HG03066 (cell line): ENCODE measurements around the gene EML3.
"Not testable (repeated sequence)": the region's sequence is repeated elsewhere in the genome, so short reads cannot be mapped to it uniquely, and the experiment has no call there.

Experiments used
- ATAC-seq: cut with Tn5 transposase; IDR thresholded peaks from one replicate; pipeline ENCODE4 v1.9.1; 2021; ENCODE audit warnings: low read depth; ENCODE audit not compliant: unreplicated experiment

The EML3 gene, protein sequence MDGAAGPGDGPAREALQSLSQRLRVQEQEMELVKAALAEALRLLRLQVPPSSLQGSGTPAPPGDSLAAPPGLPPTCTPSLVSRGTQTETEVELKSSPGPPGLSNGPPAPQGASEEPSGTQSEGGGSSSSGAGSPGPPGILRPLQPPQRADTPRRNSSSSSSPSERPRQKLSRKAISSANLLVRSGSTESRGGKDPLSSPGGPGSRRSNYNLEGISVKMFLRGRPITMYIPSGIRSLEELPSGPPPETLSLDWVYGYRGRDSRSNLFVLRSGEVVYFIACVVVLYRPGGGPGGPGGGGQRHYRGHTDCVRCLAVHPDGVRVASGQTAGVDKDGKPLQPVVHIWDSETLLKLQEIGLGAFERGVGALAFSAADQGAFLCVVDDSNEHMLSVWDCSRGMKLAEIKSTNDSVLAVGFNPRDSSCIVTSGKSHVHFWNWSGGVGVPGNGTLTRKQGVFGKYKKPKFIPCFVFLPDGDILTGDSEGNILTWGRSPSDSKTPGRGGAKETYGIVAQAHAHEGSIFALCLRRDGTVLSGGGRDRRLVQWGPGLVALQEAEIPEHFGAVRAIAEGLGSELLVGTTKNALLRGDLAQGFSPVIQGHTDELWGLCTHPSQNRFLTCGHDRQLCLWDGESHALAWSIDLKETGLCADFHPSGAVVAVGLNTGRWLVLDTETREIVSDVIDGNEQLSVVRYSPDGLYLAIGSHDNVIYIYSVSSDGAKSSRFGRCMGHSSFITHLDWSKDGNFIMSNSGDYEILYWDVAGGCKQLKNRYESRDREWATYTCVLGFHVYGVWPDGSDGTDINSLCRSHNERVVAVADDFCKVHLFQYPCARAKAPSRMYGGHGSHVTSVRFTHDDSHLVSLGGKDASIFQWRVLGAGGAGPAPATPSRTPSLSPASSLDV

DNA sequence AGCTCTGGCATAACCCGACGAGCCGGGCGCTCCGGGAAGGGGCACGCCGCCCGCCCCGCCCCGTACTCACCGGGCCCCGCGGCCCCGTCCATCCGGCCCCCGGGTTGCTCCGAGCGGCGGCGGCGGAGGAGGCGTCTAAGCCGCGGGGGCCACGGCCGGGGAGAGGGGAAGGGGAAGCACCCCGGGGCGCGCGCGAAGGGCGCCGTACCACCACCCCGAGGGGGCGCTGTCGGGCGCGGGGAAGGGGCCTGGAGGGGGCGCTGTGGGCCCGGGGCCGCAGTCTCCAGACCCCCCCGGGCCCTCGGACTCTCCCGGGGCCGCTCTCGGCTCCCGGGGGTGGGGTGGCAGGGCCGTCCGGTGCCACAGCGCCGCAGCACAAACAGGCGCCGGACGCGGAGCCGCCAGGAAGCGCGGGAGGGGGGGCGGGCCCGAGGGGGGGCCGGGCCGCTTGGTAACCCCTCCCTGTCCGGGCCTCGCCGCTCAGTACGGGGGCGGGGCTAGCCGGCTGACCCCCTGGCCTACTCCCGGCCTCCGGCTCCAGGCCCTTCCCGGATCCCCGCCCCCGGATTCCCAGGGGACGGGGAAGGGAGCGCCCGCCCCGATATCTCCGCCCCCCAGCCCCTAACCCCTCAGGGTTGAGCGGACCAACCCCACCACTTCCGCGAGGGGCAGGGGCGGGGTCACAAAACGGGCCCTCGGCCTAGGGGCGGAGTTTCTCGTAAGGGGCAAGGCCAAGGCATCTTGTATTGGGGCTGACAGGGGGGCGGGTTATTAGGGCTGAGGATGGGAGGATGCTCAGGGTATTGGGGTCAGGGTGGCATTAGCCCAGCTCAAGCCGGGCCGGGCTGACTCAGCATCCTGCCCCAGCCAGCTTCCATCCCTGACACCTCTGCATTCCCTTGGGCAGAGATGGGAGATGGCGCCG is at the start of gene EML3, which contains the start of gene ROM1:
Gene EML3, minus strand, starts transcription at position 410 of the 925 bp plus-strand sequence. Its CDS starts 318 bp downstream, at position 92.
Gene ROM1, plus strand, starts transcription at position 892 of the 925 bp plus-strand sequence. Its CDS starts 25 bp downstream, at position 917.
- peak; percentile 68 for ATAC-seq

DNA sequence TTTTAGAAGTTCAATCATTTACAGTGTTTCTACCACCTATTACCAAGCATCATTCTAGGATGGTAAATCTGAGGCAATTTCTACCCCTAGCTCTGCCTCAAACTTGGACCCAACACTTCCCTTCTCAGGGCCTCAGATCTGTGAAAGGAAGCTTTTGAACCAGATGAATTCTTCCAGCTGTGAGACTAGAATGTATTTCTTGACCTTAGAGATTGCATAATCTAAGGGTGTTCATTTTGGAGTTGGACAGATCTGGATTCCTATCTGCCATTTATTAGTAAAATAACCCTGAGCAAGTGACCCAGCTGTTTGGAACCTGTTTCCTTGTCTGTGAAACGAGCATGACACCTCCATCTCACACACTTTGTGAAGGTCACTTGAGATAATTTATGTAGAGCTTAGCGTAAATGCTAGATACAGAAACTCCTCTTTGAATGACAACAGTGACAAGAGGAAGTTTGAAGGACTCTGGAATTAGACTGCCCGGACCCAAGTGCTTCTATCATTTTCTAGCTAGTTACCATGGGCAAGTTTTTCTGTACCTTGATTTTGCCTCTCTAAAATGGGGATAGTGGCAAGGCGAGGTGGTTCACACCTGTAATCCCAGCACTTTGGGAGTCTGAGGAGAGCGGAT is 44.3 kb upstream of the EML3 start:
- no peak for ATAC-seq

DNA sequence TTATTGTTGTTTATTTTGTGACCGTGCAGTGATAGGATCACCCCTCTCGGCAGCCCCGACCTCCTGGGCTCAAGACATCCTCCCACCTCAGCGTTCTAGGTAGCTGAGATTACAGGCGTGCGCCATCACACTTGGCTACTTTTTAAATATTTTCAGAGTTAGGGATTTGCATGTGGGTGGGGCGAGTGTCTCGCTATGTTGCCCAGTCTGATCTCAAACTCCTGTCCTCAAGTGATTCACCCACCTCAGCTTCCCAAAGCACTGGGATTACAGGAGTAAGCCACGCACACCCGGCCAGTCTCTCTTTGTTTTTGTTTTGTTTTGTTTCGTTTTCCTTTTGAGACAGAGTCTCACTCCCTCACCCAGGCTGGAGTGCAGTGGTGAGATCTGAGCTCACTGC is 41.7 kb upstream of the EML3 start:
- ATAC-seq = no peak

DNA sequence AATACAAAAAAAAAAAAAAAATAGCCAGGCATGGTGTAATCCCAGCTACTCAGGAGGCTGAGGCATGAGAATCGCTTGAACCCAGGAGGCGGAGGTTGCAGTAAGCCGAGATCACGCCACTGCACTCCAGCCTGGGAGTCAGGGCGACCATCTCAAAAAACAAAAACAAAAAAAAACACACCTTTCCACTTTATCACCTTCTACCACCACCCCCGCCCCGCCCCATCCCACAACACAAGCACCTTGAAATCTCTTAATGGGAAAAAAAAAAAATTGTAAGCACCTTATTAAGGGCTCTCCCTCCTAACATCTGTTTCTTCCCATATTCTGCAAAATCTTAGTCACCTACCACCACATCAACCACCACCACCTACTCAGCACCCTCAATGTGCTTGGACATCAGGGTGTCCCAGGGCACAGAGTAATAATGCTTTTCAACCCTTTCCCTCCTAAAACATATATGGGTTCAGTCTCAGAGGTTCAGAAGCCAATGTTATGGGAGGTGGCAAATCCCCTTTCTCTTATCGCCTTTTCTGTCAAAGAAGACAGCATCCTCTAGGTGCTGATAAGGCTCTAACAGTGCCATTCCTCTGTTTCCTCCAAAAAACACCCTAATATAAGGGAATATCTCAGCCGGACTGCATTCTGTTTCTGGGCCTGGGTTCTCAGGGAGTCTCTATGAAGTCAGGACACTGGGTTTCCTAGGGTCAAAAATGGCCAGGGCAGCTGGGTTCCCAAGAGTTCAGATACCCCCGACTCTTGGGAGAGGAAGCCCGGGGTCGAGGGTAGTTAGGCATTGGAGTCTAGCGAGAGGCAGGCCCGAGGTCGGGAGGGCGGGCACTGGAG is 39.8 kb upstream of the EML3 start:
- no peak for ATAC-seq

DNA sequence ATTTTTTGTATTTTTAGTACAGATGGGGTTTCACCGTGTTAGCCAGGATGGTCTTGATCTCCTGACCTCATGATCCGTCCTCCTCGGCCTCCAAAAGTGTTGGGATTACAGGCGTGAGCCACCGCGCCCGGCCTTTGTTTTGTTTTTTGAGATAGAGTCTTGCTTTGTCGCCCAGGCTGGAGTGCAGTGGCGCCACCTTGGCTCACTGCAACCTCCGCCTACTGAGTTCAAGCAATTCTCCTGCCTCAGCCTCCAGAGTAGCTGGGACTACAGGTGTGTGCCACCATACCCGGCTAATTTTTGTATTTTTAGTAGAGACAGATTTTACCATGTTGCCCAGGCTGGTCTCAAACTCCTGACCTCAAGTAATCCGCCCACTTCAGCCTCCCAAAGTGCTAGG is 37.7 kb upstream of the EML3 start:
- not testable (repeated sequence) for ATAC-seq

DNA sequence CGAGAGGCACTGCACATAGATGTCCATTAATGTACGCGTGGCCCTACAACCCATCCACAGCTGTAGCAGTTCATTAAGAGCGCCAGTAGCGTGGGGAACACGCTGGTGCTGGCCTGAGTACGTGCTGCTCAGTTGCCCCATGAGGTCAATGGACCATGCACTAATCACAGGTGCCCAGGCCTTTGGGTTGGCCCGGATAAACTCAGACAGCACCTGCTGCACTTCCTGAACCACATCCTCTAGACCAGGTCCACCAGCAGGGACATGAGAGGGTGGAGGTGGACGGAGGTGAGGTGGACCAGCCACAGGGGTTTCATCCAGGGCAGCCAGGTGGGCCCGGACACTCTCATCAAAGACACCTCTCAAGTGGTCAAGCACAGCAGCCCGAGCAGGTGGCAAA is 36.9 kb upstream of the EML3 start:
- no peak for ATAC-seq

DNA sequence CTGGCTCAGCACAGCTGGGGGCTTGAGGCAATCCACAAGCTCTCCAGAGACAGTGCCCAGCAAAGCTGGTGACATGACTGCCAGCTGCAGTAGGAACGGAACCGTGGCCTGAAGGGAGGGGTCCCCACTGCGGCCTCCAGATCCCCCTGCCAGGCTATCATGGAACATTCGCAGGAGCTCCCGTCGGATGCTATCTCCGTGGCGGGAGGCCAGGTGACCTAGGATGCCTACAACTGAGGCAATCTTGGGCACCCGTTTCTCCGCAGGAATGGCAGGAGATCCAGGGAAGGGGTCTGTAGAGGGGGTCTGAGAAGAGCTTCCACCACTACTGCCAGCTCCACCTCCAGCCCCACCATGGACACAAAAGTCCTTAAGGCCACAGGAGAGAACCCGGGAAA is 36.4 kb upstream of the EML3 start:
- no peak for ATAC-seq

DNA sequence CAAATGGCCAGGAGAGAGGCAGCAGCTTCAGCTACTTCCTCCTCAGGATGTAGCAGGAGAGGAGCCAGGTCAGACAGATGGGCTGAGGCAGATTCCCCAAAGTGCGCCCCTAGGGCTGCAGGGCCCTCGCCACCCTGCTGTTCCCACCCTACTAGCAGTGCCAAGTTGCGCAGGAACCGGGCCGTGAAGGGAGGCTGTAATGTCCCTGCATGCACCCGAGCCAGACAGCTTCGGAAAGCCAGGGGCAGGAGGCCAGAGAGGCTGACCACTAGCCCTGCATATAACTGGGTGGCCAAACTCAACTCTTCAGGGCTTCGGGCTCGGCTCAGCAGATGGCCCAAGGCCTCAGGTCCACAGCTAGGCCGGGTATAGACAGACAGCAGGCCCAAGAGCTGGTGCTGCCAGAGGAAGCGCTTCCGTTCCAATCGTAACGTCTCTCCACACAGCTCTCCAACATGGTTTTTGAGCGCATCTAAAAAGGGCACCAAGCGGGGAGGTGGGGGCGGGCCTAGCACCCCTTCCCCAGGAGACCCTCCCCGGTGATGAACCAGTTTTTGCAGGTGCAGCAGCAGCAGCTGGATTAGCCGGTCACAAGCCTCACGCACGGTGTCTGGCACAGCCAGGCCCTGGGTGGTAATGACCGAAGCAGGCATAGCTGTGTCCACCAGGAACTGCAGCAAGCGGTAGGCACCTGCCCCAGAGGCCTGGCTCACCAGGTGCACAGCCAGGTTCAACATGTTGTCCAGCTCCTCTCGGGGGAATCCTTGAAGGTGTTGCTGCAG is 35.8 kb upstream of the EML3 start:
- no peak for ATAC-seq

DNA sequence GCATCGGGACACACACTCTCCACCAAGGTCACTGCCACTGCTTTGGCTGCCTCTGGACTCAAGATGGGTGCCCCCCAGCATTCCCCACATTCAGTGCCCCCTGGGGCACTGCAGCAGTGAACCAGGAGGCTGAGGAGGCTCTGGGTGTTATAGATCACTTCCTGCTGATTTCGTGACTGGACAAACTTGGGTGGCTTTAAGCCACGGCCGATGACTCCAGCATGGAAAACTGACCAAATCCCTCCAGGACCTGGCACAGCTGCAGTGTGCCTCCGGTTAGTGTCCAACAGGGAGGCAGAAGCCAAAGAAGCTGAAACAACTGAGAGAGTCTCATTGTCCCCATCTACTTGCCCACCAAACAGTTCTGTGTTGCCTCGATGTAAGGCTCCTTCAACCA is 35.0 kb upstream of the EML3 start:
- ATAC-seq = no peak

DNA sequence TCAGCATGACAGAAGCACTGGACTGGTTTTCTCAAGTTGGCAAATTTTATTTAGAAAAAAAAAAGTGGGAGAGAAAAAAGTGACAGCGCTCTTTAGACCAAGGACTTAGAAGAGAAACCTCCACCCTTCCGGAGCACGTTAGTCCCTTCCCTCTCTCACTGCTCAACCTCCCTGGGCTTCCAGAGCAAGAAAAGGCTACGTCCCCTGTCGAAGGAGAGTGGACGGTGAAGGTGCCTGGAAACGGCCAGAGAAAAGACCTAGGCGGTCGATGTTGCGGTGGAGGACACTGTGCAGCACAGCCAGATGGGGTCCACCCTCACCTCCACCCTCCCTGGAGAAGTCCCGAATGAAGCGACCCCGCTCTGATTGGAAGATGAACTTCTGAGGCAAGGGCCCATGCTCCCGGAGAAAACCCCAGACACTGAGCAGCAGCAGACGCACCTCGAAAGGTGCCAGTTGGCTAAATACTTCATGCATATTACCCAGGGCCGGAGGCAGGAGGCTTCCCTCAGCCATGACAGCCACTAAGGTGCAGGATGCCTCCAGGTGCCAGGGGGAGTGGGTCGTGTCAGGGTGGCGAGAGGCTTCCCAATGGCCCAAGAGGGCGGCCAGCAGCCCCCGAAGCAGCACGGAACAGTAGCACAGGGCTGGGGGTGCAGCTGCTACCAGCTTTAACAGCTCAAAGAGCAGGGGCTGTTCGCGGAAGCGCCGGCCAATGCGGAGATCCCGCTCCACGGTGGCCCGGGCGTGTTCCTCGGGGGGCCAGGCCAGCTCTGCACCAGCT is 34.4 kb upstream of the EML3 start:
- ATAC-seq = no peak

DNA sequence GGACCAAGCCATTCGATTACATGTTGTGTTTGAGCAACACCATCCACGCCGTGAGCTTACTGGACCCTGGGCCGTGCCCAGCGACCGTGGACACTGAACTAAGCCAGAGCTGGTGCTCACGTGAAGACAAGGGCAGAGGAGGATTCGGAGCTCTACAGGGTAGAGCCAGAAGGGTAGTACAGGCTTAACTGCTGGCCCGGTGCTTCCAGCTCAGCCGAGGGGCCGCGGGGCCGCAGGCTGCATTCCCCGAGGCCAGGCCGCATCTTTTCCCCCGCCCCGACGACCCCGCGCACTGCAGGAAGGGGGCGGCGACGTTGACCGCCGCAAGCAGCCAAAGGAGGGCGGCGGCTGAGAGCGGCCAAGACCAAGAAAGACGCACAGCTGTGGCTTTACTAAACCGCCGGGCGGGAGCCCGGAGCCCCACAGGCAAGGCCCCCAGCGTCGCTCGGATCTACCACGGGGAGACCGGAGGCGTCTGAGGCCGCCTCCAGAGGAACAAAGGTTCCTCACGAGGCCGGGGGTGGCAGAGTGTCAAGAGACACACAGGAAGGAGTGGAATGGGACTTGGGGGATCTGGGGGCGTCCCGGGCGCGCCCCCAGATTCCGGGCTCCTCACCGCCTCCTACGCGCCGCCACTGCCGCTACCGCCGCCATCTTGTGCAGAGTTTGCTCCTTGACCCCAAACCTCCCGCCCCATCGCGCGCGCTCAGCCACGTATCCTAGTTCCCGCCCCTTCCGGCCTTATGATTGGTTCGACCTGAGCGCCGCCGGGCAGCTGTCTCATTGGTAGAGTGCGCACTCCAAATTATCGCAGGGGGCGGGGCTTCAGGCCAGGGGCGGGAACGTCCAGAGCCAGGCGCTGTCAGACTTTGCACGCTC is 33.6 kb upstream of the EML3 start, which contains the start of gene GANAB:
Gene GANAB, minus strand, starts transcription at position 668 of the 879 bp plus-strand sequence. Its CDS starts 14 bp downstream, at position 654.
- ATAC-seq = peak; percentile 99

DNA sequence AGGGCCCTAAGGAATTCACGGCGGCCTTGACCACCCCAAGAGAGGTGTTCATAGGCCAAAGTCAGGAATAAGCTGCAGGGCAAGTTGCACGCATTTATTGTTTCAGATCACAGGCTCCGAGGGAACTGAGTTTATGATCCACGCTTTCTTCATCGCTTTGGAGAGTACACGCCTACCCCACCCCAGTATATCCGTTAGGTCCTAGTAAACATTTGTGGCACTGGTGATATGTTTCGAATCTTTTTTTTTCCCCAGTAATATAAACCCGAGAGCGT is 33.0 kb upstream of the EML3 start:
- ATAC-seq = no peak

DNA sequence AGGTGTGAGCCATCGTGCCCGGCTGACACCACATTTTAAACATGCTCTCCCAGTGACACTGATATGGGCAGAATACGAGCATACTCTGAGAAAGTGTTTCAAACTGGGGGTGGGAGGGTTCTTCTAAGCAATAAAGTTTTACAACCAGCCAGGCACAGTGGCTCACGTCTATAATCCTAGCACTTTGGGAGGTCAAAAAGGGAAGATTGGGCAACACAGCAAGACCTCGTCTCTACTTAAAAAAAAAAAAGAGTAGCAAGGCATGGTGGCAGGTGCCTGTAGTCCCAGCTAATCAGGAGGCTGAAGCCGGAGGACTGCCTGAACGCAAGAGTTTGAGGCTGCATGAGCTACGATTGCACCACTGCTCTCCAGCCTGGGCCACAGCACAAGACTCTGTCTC is 31.6 kb upstream of the EML3 start:
- no peak for ATAC-seq

DNA sequence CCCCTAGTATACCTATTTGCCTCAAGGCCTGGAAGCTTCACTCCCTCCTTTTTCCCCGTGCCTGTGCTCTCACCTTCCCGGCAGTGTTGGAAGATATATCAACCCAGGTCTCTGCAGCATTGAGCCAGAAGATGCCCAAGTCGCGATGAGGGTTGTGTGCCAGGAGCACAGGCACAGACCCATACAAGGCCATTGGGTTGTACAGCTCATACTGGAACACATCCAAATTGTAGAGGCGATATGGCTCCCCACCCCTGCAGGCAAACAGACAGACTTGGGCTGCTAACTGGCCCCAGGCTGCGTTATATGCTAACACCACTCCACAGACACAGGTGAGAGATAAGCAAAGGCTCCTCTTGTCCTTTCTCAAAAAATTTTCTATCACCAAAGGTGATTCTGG is 19.9 kb upstream of the EML3 start:
- no peak for ATAC-seq

DNA sequence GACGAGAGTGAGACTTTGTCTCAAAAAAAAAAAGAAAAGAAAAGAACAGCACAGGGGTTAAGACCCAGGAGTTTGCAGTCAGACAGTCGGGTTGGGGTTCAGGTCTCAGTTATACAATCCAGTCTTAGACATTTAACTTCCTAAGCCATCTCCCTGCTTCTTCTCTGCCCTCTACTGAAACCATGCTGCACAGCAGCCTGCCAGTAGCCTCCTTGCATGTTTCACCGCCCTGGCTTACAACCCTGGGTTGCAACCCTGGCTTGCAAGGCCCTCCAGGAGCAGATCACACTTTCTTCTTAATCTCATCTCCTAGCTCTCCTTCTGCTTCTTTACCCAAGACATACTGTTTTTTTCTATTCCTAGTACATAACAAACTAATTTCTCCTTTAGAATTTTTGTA is 15.1 kb upstream of the EML3 start:
- no peak for ATAC-seq

DNA sequence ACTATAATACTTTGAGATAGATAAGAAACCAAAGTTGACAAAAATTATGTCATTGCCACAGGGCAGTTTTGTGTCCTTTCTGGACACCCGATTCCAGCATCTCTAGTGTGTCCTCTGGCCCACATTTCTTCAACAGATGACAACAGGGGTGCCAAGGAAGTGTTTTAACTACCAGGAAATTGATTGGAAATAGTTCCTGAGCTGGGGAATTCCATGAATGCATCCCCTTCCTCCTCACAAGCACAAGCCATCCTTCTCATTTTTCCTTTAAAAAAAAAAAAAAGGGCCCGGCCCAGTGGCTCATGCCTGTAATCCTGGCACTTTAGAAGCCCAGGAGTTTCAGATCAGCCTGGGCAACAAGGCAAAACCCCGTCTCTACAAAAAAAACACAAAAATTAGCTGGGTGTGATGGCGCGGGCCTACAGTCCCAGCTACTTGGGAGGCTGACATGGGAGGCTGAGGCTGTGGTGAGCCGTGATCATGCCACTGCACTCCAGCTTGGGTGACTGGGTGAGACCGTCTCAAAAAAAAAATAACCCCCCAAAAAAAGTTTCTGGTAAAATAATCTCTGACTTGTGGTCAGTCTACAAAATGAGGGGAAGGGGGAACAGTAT is 10.0 kb upstream of the EML3 start:
- no peak for ATAC-seq
